ENCODE measurements around the gene DOCK3.
"Not testable (repeated sequence)": the region's sequence is repeated elsewhere in the genome, so short reads cannot be mapped to it uniquely, and the experiment has no call there.

DNA sequence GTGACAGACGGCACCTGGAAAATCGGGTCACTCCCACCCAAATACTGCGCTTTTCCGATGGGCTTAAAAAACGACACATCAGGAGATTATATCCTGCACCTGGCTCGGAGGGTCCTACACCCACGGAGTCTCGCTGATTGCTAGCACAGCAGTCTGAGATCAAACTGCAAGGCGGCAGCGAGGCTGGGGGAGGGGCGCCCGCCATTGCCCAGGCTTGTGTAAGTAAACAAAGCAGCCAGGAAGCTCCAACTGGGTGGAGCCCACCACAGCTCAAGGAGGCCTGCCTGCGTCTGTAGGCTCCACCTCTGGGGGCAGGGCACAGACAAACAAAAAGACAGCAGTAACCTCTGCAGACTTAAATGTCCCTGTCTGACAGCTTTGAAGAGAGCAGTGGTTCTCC lies 524.6 kb downstream of the DOCK3 start:
- not testable (repeated sequence) for TF ChIP-seq POLR2A, CTCF (IDR thresholded peaks at IDR 0.05)

All from ovary (tissue), 3 donors.